Left renal cortex interstitium (tissue), 4 donors: ENCODE results near the gene C3. TPM values are rescaled to one million over a fixed set of nuclear protein-coding genes. Genes with fewer than 3 reads are reported as not detected.

ENCODE experiments used
- DNase-seq, 4 donors: peaks; one replicate each; pipeline ENCODE4 v3.0.0-alpha.2; 2013; ENCODE audit warnings: low read depth in 4 of 4, low spot score in 2 of 4, missing footprints in 1 of 4
- polyA plus RNA-seq, 4 donors: library from polyadenylated mRNA; unstranded; fragments of 120-200 nt; gene quantifications; one replicate each; pipeline ENCODE4 v1.2.1, GENCODE V29; 2013; ENCODE audit not compliant: insufficient read length in 4 of 4

Gene C3
- polyA plus RNA-seq, 4 donors, result 13.6 to 30.7 (median 22.1) TPM

GRCh38 chr19:6732803-6733337 lies 12.4 kb upstream of the C3 start:
- no peak for DNase-seq

- no peak for DNase-seq
These were observed 11.4 kb upstream of the C3 start for GRCh38 chr19:6731822-6732221.

GRCh38 chr19:6730941-6731670 lies 10.7 kb upstream of the C3 start:
- no peak for DNase-seq

GRCh38 chr19:6730153-6730804 lies 9.8 kb upstream of the C3 start:
- DNase-seq, result no peak

GRCh38 chr19:6729573-6730152 lies 9.2 kb upstream of the C3 start:
- no peak for DNase-seq

GRCh38 chr19:6728346-6728745 lies 7.9 kb upstream of the C3 start:
- DNase-seq, result no peak

GRCh38 chr19:6725513-6726231 lies 5.2 kb upstream of the C3 start:
- no peak for DNase-seq

- DNase-seq, result no peak
These were observed 4.4 kb upstream of the C3 start for GRCh38 chr19:6724631-6725492.

GRCh38 chr19:6723738-6724137 lies 3.3 kb upstream of the C3 start:
- DNase-seq, result no peak

- no peak for DNase-seq
These were observed 2.7 kb upstream of the C3 start for GRCh38 chr19:6723108-6723618.

- DNase-seq, result no peak
These were observed 1.3 kb upstream of the C3 start for GRCh38 chr19:6721773-6722172.

GRCh38 chr19:6721138-6721474 lies 656 bp upstream of the C3 start:
- DNase-seq, result no peak

GRCh38 chr19:6719992-6720368 lies 470 bp downstream of the C3 start:
- no peak for DNase-seq

- no peak for DNase-seq
These were observed 949 bp downstream of the C3 start for GRCh38 chr19:6719540-6719861.

GRCh38 chr19:6718741-6719539 lies 1.5 kb downstream of the C3 start:
- DNase-seq, result no peak

- no peak for DNase-seq
These were observed 2.2 kb downstream of the C3 start for GRCh38 chr19:6718111-6718740.

- no peak for DNase-seq
These were observed 2.9 kb downstream of the C3 start for GRCh38 chr19:6717441-6717971.

GRCh38 chr19:6717036-6717435 lies 3.4 kb downstream of the C3 start:
- DNase-seq, result no peak

- DNase-seq, result no peak
These were observed 3.9 kb downstream of the C3 start for GRCh38 chr19:6716610-6716970.
